Glutamatergic neuron (in vitro differentiated cells): ENCODE results near the gene SH3TC1. TPM values are rescaled to one million over a fixed set of nuclear protein-coding genes. Genes with fewer than 3 reads are reported as not detected.

ENCODE experiments used
- DNase-seq: peaks from one replicate; pipeline ENCODE4 v3.0.0; 2022
- H3K27ac Mint-ChIP-seq: one replicate; pipeline ENCODE4 v1.8.0; 2020; ENCODE audit warnings: mild to moderate bottlenecking, mixed read lengths, inconsistent platforms; ENCODE audit not compliant: unreplicated experiment
- H3K27me3 Mint-ChIP-seq: one replicate; pipeline ENCODE4 v1.8.0; 2020; ENCODE audit warnings: mild to moderate bottlenecking, moderate library complexity, mixed read lengths, inconsistent platforms; ENCODE audit not compliant: unreplicated experiment
- H3K36me3 Mint-ChIP-seq: one replicate; pipeline ENCODE4 v1.8.0; 2020; ENCODE audit warnings: mild to moderate bottlenecking, mixed read lengths, inconsistent platforms; ENCODE audit not compliant: unreplicated experiment
- H3K4me1 Mint-ChIP-seq: one replicate; pipeline ENCODE4 v1.8.0; 2020; ENCODE audit warnings: mild to moderate bottlenecking, low read depth, mixed read lengths, inconsistent platforms; ENCODE audit not compliant: unreplicated experiment
- H3K4me3 Mint-ChIP-seq: one replicate; pipeline ENCODE4 v1.8.0; 2020; ENCODE audit warnings: mild to moderate bottlenecking, mixed read lengths, inconsistent platforms; ENCODE audit not compliant: unreplicated experiment
- H3K9me3 Mint-ChIP-seq: one replicate; pipeline ENCODE4 v1.8.0; 2020; ENCODE audit warnings: mild to moderate bottlenecking, moderate library complexity, mixed read lengths, inconsistent platforms; ENCODE audit not compliant: unreplicated experiment
- CTCF ChIP-seq: fragments of 200-600 bp; sonication (generic); IDR thresholded peaks from one replicate; pipeline ENCODE4 v1.5.0; 2021; ENCODE audit not compliant: partially characterized antibody, unreplicated experiment
- total RNA-seq: library from RNA; stranded (reverse); fragmentation: NEBNext Ultra II Directional; extraction: Animal tissue kit (Norgen Biotek cat#: 25700); gene quantifications from one replicate; pipeline ENCODE4 v1.2.1, GENCODE V29; 2021; ENCODE audit not compliant: unreplicated experiment

The SH3TC1 gene
- total RNA-seq, 1 donor from 2014 or later = not detected

GRCh38 chr4:8198206-8198905 is 734 bp upstream of the SH3TC1 start:
- Mint-ChIP-seq H3K9me3 (peaks cover 9% of the 10 kb centered on the region), H3K27me3 (peaks cover 7% of the 10 kb centered on the region), H3K36me3 (no peaks in the 10 kb centered on the region), H3K27ac (no peak overlapping the region), H3K4me1 (peaks cover 11% of the 10 kb centered on the region), H3K4me3 (peak overlapping the region; percentile 46)
- no peak for DNase-seq
- no peak for TF ChIP-seq CTCF

GRCh38 chr4:8199594-8200301 is 658 bp downstream of the SH3TC1 start:
- Mint-ChIP-seq H3K4me1 (peaks cover 13% of the 10 kb centered on the region), H3K27me3 (peaks cover 6% of the 10 kb centered on the region), H3K4me3 (no peak overlapping the region), H3K27ac (peak overlapping the region; percentile 72), H3K36me3 (no peaks in the 10 kb centered on the region), H3K9me3 (peaks cover 7% of the 10 kb centered on the region)
- TF ChIP-seq CTCF = no peak
- no peak for DNase-seq

- Mint-ChIP-seq H3K27me3 (peaks cover 6% of the 10 kb centered on the region), H3K36me3 (no peaks in the 10 kb centered on the region), H3K4me1 (peaks cover 13% of the 10 kb centered on the region), H3K4me3 (no peak overlapping the region), H3K27ac (no peak overlapping the region), H3K9me3 (peaks cover 5% of the 10 kb centered on the region)
- DNase-seq = no peak
- TF ChIP-seq CTCF = no peak
Observed at GRCh38 chr4:8200302-8200975, 1.3 kb downstream of the SH3TC1 start.

- Mint-ChIP-seq H3K4me3 (no peak overlapping the region), H3K4me1 (peaks cover 13% of the 10 kb centered on the region), H3K36me3 (no peaks in the 10 kb centered on the region), H3K27me3 (peaks cover 6% of the 10 kb centered on the region), H3K9me3 (peaks cover 3% of the 10 kb centered on the region), H3K27ac (no peak overlapping the region)
- no peak for TF ChIP-seq CTCF
- no peak for DNase-seq
Observed at GRCh38 chr4:8201321-8201781, 2.3 kb downstream of the SH3TC1 start.
